Measurements from ENCODE around the gene NECAP2.

NECAP2 gene

GRCh38 chr1:16440470-16441281 is at the start of gene NECAP2:
NECAP2 (plus strand) TSS chr1:16440724; CDS start chr1:16440762, 38 bp downstream.
- H3K4me3 Mint-ChIP-seq: peak within 1 kb of the TSS; percentile 85 to 96
- ATAC-seq (peak; percentile 96), DNase-seq (peak; percentile 94 to 95)
- peak within 1 kb of the TSS; percentile 92 to 96 for H3K27ac Mint-ChIP-seq
- no peaks in the 10 kb centered on the region for H3K9me3 Mint-ChIP-seq
- H3K4me1 Mint-ChIP-seq: peaks cover 47% of the 10 kb centered on the region
- H3K27me3 Mint-ChIP-seq: no peaks in the 10 kb centered on the region

GRCh38 chr1:16391411-16391810 is 49.1 kb upstream of the NECAP2 start:
- ATAC-seq (peak; percentile 85), DNase-seq (peak in 1 of 2 donors; percentile 62)
- Mint-ChIP-seq H3K4me3 (peak overlapping the region; percentile 46 to 67), H3K9me3 (no peaks in the 10 kb centered on the region), H3K27me3 (no peaks in the 10 kb centered on the region), H3K4me1 (peaks cover 64% of the 10 kb centered on the region), H3K27ac (peak overlapping the region; percentile 98 to 99)

- Mint-ChIP-seq H3K4me1 (peaks cover 66% of the 10 kb centered on the region), H3K4me3 (peak overlapping the region; percentile 54 to 67), H3K9me3 (no peaks in the 10 kb centered on the region), H3K27me3 (no peaks in the 10 kb centered on the region), H3K27ac (peak overlapping the region; percentile 98 to 99)
- ATAC-seq (no peak), DNase-seq (no peak)
Observed at GRCh38 chr1:16392740-16393569, 47.6 kb upstream of the NECAP2 start.

- peak overlapping the region; percentile 88 to 99 for H3K27ac Mint-ChIP-seq
- peaks cover 73% of the 10 kb centered on the region for H3K4me1 Mint-ChIP-seq
- H3K4me3 Mint-ChIP-seq: peak overlapping the region; percentile 8 to 25
- no peak for DNase-seq
- peak; percentile 37 for ATAC-seq
- no peaks in the 10 kb centered on the region for H3K9me3 Mint-ChIP-seq
- no peaks in the 10 kb centered on the region for H3K27me3 Mint-ChIP-seq
Observed at GRCh38 chr1:16393570-16394521, 46.7 kb upstream of the NECAP2 start.

GRCh38 chr1:16394977-16395376 is 45.5 kb upstream of the NECAP2 start:
- ATAC-seq: no peak
- H3K4me1 Mint-ChIP-seq: peaks cover 66% of the 10 kb centered on the region
- H3K27ac Mint-ChIP-seq: no peak overlapping the region

GRCh38 chr1:16396591-16396990 is 43.9 kb upstream of the NECAP2 start:
- Mint-ChIP-seq H3K27me3 (no peaks in the 10 kb centered on the region), H3K27ac (peak overlapping the region; percentile 83 to 96), H3K9me3 (no peaks in the 10 kb centered on the region), H3K4me1 (peaks cover 50% of the 10 kb centered on the region), H3K4me3 (no peak overlapping the region)
- DNase-seq: no peak
- ATAC-seq: no peak

More at GRCh38 chr1:16394977-16395376, 45.5 kb upstream of the NECAP2 start:
- Mint-ChIP-seq H3K27me3 (no peaks in the 10 kb centered on the region), H3K9me3 (no peaks in the 10 kb centered on the region), H3K4me3 (no peak overlapping the region)
- DNase-seq: no peak

GRCh38 chr1:16397120-16397519 is 43.4 kb upstream of the NECAP2 start:
- no peak overlapping the region for H3K4me3 Mint-ChIP-seq
- no peak for ATAC-seq
- no peaks in the 10 kb centered on the region for H3K27me3 Mint-ChIP-seq
- H3K27ac Mint-ChIP-seq: peak overlapping the region; percentile 83 to 96
- no peaks in the 10 kb centered on the region for H3K9me3 Mint-ChIP-seq
- peaks cover 45% of the 10 kb centered on the region for H3K4me1 Mint-ChIP-seq
- no peak for DNase-seq

- DNase-seq (no peak), ATAC-seq (no peak)
- no peaks in the 10 kb centered on the region for H3K27me3 Mint-ChIP-seq
- H3K4me3 Mint-ChIP-seq: peak overlapping the region in 1 of 2 donors; percentile 39
- no peaks in the 10 kb centered on the region for H3K9me3 Mint-ChIP-seq
- peaks cover 32% of the 10 kb centered on the region for H3K4me1 Mint-ChIP-seq
- H3K27ac Mint-ChIP-seq: peak overlapping the region; percentile 89 to 93
Observed at GRCh38 chr1:16398371-16398953, 42.1 kb upstream of the NECAP2 start.

GRCh38 chr1:16402742-16403141 is 37.8 kb upstream of the NECAP2 start:
- Mint-ChIP-seq H3K27me3 (no peaks in the 10 kb centered on the region), H3K4me3 (no peak overlapping the region), H3K27ac (no peak overlapping the region), H3K9me3 (no peaks in the 10 kb centered on the region), H3K4me1 (peaks cover 9% of the 10 kb centered on the region)
- ATAC-seq (no peak), DNase-seq (no peak)

- H3K9me3 Mint-ChIP-seq: no peaks in the 10 kb centered on the region
- DNase-seq: no peak
Observed at GRCh38 chr1:16405441-16405840, 35.1 kb upstream of the NECAP2 start.

GRCh38 chr1:16406868-16407267 is 33.7 kb upstream of the NECAP2 start:
- Mint-ChIP-seq H3K9me3 (no peaks in the 10 kb centered on the region), H3K27me3 (peaks cover 12% of the 10 kb centered on the region), H3K4me1 (no peaks in the 10 kb centered on the region), H3K4me3 (no peak overlapping the region), H3K27ac (peak overlapping the region in 1 of 2 donors; percentile 65)
- ATAC-seq (no peak), DNase-seq (no peak)

More at GRCh38 chr1:16405441-16405840, 35.1 kb upstream of the NECAP2 start:
- H3K4me3 Mint-ChIP-seq: no peak overlapping the region
- no peaks in the 10 kb centered on the region for H3K27me3 Mint-ChIP-seq
- H3K4me1 Mint-ChIP-seq: no peaks in the 10 kb centered on the region
- no peak for ATAC-seq
- peak overlapping the region in 1 of 2 donors; percentile 46 for H3K27ac Mint-ChIP-seq

- no peak overlapping the region for H3K4me3 Mint-ChIP-seq
- H3K27ac Mint-ChIP-seq: peak overlapping the region in 1 of 2 donors; percentile 71
- H3K9me3 Mint-ChIP-seq: no peaks in the 10 kb centered on the region
- no peaks in the 10 kb centered on the region for H3K4me1 Mint-ChIP-seq
- ATAC-seq (no peak), DNase-seq (no peak)
- H3K27me3 Mint-ChIP-seq: peaks cover 17% of the 10 kb centered on the region
Observed at GRCh38 chr1:16409536-16410152, 30.9 kb upstream of the NECAP2 start.

GRCh38 chr1:16410803-16411202 is 29.7 kb upstream of the NECAP2 start:
- H3K9me3 Mint-ChIP-seq: no peaks in the 10 kb centered on the region
- peak overlapping the region; percentile 7 to 10 for H3K27ac Mint-ChIP-seq
- no peak overlapping the region for H3K4me3 Mint-ChIP-seq
- no peaks in the 10 kb centered on the region for H3K4me1 Mint-ChIP-seq
- ATAC-seq (no peak), DNase-seq (no peak)
- peaks cover 17% of the 10 kb centered on the region for H3K27me3 Mint-ChIP-seq

- ATAC-seq (no peak), DNase-seq (no peak)
- H3K4me1 Mint-ChIP-seq: peaks cover 7% of the 10 kb centered on the region
- H3K4me3 Mint-ChIP-seq: no peak overlapping the region
- peaks cover 17% of the 10 kb centered on the region for H3K27me3 Mint-ChIP-seq
- H3K27ac Mint-ChIP-seq: no peak overlapping the region
- no peaks in the 10 kb centered on the region for H3K9me3 Mint-ChIP-seq
Observed at GRCh38 chr1:16413191-16413590, 27.3 kb upstream of the NECAP2 start.
